Measurements from ENCODE around the gene PAIP2. TPM values are rescaled to one million over a fixed set of nuclear protein-coding genes. Genes with fewer than 3 reads are reported as not detected.

The PAIP2 gene
- total RNA-seq, 1 donor from 2014 or later, result 47.9 TPM

DNA sequence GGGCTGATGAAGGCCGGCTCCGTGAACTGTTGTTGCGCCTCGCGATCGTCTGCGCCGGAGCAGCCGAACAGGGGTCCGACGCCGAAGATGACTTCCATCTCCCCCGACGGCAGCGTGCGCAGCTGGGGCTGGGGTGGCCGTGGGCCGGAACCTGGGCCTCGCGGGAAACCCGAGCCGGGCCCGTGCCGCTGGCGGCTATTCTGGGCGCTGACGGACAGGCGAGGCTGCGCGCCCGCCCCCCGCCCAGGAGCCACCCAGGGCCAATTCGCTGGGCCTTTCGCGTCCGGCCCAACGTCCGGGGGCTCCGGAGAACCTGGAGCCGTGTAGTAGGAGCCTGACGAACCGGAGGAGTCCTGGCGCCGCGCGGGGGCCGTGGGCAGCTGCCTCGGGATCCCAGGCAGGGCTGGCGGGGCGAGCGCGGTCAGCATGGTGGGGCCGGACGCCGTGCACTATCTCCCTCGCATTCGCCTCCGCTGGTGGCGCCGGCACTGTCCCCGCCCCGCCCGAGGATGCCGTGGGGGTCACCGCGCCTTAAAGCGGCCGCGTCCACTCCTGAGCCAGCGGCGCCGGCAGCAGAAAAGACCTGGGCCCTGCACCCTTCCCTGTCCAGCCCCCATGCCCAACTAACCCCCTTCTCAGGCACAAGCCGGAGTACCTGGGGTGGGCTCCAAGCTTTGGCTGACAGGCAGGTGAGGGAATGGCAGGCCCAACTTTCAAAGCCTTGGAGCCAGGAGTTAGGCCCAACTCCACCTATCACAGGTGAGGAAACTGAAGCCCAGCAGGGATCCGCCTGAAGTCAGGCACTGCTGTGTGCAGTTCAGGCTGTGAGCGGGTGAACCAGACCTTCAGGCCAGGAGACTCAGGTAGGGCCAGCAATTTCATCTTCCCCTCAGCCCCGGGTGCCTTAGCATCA, 53.3 kb downstream of the PAIP2 start, which contains the start of gene PROB1:
TSS of gene PROB1 (minus strand) at position 451 of the 913 bp plus-strand sequence. CDS start at position 428, 23 bp downstream.
- Mint-ChIP-seq H3K4me3 (ENCODE audit: unreplicated experiment) (peak within 1 kb of the TSS; percentile 75), H3K4me1 (ENCODE audit: low read depth) (peaks cover 13% of the 10 kb centered on the region), H3K9me3 (ENCODE audit: low read depth) (no peaks in the 10 kb centered on the region), H3K27ac (ENCODE audit: unreplicated experiment) (no peak within 1 kb of the TSS), H3K36me3 (ENCODE audit: low read depth) (peaks cover 1% of the 10 kb centered on the region), H3K27me3 (ENCODE audit: low read depth) (no peaks in the 10 kb centered on the region)
- DNase-seq (ENCODE audit: low spot score), result peak; percentile 76
- TF ChIP-seq, protein P1, sequence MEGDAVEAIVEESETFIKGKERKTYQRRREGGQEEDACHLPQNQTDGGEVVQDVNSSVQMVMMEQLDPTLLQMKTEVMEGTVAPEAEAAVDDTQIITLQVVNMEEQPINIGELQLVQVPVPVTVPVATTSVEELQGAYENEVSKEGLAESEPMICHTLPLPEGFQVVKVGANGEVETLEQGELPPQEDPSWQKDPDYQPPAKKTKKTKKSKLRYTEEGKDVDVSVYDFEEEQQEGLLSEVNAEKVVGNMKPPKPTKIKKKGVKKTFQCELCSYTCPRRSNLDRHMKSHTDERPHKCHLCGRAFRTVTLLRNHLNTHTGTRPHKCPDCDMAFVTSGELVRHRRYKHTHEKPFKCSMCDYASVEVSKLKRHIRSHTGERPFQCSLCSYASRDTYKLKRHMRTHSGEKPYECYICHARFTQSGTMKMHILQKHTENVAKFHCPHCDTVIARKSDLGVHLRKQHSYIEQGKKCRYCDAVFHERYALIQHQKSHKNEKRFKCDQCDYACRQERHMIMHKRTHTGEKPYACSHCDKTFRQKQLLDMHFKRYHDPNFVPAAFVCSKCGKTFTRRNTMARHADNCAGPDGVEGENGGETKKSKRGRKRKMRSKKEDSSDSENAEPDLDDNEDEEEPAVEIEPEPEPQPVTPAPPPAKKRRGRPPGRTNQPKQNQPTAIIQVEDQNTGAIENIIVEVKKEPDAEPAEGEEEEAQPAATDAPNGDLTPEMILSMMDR (IDR thresholded peaks at IDR 0.05), result no peak

DNA sequence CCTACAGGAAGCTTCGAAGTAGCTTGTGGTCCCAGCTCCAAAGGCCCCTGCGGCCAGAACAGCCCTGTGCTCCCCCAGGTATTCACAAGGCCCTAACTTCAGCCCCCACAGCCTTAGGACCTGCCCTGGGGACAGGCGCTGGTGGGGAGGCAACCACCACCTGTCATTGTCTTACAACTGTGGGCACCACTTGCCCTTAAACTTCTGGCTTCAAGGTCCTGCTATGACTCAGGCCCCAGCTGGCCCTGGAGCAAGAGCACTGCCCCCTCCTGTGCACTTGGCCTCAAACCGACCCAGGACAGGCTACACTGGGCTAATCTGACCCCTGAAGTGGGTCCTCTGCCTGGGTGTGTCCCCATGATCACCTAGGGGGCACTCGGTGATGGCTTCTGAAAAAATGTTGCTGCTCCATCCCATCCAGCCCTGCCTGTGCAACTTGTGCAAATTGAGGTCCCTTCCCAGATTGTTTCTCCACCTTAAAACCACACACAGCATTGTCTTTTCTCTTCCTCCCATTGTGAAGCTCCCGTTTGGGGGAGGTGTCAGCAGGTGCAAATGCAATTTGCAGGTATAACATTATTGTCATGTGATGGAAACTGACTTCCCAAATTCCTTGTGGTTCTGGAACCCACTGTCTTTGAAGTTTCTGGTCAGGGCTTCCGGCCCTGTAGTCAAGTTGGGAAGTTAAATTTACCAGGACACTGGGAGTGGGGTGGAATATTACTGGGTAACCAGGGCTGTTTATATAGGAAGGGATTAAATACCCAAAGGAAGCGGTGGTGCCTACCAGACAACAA, 54.4 kb downstream of the PAIP2 start:
- no peaks in the 10 kb centered on the region for H3K9me3 Mint-ChIP-seq (ENCODE audit: low read depth)
- H3K4me3 Mint-ChIP-seq (ENCODE audit: unreplicated experiment), result no peak overlapping the region
- H3K4me1 Mint-ChIP-seq (ENCODE audit: low read depth), result peaks cover 13% of the 10 kb centered on the region
- H3K27ac Mint-ChIP-seq (ENCODE audit: unreplicated experiment), result no peak overlapping the region
- H3K36me3 Mint-ChIP-seq (ENCODE audit: low read depth), result peaks cover 1% of the 10 kb centered on the region
- DNase-seq (ENCODE audit: low spot score), result peak; percentile 58
- TF ChIP-seq, protein P1 (IDR thresholded peaks at IDR 0.05), result no peak
- no peaks in the 10 kb centered on the region for H3K27me3 Mint-ChIP-seq (ENCODE audit: low read depth)

DNA sequence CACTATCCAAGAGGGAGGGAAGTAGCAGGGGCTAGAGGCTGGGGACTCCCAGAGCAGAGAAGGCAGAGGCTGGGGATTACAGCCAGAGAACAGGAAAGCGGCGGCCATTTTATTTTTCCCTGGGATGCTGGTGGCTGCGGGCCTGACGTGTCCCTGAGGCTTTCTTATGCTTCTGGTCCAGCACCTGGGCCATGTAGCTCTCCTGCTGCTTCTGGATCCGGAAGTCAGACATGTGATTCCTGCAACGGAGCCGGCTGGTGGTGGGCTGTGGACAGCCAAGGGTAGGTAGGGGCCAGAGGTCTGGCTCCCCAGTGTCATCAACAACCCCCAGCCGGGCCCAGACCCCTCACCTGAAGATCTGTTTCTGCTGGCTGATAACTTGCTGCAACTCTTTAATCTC, 55.0 kb downstream of the PAIP2 start:
- TF ChIP-seq, protein P1 (IDR thresholded peaks at IDR 0.05), result no peak
- Mint-ChIP-seq H3K4me1 (ENCODE audit: low read depth) (peaks cover 10% of the 10 kb centered on the region), H3K4me3 (ENCODE audit: unreplicated experiment) (no peak overlapping the region), H3K27ac (ENCODE audit: unreplicated experiment) (no peak overlapping the region), H3K9me3 (ENCODE audit: low read depth) (no peaks in the 10 kb centered on the region), H3K27me3 (ENCODE audit: low read depth) (no peaks in the 10 kb centered on the region), H3K36me3 (ENCODE audit: low read depth) (peaks cover 1% of the 10 kb centered on the region)
- peak; percentile 61 for DNase-seq (ENCODE audit: low spot score)

DNA sequence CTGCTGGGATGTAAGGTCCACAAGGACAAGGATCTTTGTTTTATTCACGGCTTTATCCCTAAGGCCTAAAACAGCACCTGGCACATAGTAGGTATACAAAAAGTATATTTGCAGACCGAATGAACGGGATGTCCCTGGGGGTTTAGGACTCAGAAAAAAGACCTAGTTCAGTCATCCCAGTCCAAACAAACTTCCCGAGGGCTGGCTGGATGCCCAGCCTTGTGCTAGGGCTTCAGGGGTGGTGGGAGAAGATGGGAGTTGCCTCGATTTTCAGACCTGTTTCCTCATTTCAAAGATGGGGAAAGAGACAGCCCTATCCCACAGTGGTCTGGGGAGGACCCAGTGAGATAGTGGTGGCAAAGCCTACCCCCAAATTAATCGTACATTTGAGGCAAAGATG, 56.3 kb downstream of the PAIP2 start:
- Mint-ChIP-seq H3K4me3 (ENCODE audit: unreplicated experiment) (no peak overlapping the region), H3K4me1 (ENCODE audit: low read depth) (peaks cover 8% of the 10 kb centered on the region), H3K9me3 (ENCODE audit: low read depth) (no peaks in the 10 kb centered on the region), H3K27ac (ENCODE audit: unreplicated experiment) (peak overlapping the region; percentile 45), H3K36me3 (ENCODE audit: low read depth) (no peaks in the 10 kb centered on the region), H3K27me3 (ENCODE audit: low read depth) (no peaks in the 10 kb centered on the region)
- DNase-seq (ENCODE audit: low spot score), result no peak
- TF ChIP-seq, protein P1 (IDR thresholded peaks at IDR 0.05), result no peak

DNA sequence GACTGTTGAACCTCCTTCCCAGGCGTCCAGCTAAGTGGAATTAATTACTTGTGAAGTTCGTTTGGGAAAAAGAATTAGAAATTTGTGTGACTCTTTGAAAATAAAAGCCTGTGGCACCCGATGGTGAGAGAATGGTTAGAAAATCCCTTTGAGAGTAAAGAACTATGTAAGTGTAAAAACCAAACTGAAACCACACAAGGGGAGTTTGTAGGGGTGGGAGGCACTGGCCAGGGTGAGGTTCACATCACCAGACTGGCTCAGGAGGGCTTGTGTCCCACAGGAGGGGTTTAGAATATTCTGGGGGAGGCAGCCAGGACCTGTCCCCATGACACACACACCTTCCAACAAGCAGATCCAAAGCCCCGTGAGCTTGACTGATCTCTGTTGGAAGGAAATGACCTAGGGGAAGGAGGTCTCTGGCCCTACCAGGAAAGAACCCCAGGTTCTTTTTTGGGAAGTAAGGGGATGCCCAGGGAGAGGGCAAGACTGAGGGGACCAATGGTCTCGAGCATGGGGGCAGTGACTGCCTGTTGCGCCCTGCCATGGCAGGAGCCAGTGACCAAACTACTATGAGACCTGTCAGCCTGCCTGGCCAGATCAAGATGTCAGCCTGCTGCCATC, 58.0 kb downstream of the PAIP2 start:
- TF ChIP-seq, protein P1 (IDR thresholded peaks at IDR 0.05), result no peak
- no peak overlapping the region for H3K4me3 Mint-ChIP-seq (ENCODE audit: unreplicated experiment)
- H3K27me3 Mint-ChIP-seq (ENCODE audit: low read depth), result no peaks in the 10 kb centered on the region
- no peak overlapping the region for H3K27ac Mint-ChIP-seq (ENCODE audit: unreplicated experiment)
- peaks cover 19% of the 10 kb centered on the region for H3K4me1 Mint-ChIP-seq (ENCODE audit: low read depth)
- H3K36me3 Mint-ChIP-seq (ENCODE audit: low read depth), result no peaks in the 10 kb centered on the region
- no peaks in the 10 kb centered on the region for H3K9me3 Mint-ChIP-seq (ENCODE audit: low read depth)
- DNase-seq (ENCODE audit: low spot score), result peak; percentile 29
